HG02852 (cell line): Measurements from ENCODE around the gene ASCL5.

ENCODE experiments used
- ATAC-seq: cut with Tn5 transposase; IDR thresholded peaks from one replicate; pipeline ENCODE4 v1.9.1; 2021; ENCODE audit warnings: mild to moderate bottlenecking, moderate library complexity; ENCODE audit not compliant: unreplicated experiment

Gene ASCL5

DNA sequence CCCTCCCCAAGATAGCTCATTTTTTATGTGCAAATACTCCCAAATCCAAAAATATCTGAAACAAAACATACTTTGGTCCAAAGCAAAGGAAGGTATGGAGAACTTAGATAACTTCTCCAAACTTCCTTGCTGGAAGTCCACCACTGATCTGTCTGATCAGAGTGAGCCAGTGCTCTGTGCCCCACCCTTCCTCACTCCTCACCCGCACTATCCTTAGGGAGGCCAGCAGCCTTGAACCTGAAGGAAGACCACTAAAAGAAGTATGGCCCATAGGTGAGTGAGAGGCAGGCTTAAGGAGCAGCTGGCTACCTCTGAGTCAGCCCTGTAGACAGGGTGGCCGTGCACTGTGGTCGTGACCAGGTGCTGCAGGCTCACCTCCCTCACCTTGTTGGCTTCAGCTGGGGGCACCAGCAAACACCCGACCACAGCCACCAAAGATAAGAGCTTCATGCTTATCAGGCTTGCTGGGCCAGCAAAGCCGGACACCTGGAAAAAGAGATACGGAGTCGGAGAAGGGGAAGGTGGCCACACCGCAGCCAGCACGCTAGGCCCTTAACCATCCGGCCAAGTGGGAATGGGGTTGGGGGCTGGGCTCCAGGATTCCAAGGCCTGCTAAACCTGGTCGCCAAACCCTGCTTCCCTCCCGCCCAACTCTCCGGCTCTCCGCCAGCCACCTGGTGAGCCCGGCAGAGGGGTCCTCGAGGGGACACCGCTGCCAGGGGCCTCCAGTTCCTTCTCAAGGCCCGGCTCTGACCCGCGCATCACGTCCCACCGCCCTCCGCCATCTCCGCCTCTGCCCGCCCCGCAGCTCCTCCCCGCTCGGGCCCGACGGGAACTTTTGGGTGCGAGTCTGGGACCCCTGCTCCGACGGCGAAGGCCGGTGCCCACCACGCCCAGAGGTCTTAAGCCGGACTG, 26.7 kb upstream of the ASCL5 start:
- ATAC-seq: peak; percentile 81

DNA sequence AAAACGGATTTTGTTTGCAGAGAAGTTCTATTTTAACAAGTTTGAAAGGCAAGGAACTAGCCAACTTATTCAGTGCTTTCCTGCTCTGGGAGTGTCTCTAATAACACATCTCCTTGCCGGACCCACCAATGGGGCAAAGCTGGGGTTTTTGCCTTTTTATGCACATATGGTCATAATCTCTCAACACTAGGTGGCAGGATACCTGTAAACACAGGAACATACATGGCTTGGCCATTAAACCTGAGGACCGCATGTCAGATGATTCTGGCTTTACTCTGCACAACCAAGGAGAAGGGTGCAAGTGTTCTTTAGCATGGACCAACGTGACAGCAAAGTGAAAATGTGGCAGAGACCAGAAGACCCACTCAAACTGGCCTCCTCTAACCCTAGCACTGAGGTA, 22.4 kb upstream of the ASCL5 start:
- no peak for ATAC-seq

DNA sequence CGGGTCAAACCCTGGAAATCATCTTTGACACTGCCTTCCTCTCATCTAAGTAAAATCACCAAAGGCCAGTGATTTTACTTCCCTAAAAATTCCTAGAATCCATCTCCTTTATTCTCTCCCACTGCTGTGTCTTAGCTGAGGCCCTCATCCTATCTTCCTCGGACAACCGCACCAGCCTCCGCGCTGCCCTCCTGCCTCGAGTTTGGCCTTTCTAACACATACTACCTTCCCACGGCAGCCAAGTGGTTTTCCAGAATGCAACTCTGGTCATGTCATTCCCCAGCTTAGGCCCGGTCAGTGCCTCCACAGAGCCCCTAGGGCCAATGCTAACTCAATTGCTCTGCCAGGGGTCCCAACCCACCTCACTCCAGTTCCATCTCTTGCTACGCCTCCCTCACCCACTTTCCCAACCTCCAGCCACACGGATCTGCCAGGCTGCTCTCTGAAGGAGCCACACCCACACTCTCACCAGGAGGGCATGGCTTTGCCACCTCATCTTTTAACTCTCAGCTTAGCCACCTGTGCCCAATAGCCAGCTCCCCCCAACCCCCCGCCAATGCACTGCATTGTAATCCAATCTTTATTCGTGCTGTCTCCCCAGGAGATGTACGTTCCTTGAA, 20.5 kb upstream of the ASCL5 start:
- no peak for ATAC-seq

DNA sequence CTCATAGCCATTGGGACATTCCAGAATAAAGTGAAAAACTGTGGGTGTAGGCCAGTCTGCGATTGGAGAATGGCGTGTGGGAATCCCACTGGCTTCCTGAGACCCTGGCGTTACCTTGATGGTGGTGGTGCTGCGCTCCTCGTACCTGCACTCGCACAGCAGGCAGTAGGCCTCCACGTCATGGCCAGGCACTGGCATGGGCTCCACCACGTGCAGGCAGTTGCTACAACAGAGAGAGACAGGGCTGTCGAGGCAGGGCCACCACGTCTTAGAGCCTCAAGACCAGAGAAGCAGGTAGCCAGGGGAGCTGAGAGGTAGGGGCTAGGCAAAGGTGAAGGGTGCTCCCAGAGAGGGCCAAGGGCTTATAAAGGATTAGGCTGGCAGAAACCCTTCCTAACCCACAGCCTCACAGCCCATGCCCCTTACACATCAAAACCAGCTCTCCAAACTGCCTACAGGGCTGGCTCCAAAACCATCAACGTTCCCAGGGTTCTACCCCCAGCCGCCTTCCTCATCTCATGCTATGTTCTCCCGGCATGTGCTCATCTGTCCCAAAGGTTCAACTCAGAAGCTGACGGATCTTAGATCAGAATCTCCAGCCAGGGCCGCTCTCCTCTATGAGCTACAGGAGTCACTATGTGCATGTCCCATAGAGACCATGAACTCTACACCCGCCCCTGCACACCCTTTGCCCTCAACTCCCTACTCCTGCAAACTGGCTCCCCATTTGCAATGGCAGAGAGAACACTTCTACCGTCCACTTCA, 19.8 kb upstream of the ASCL5 start:
- no peak for ATAC-seq

DNA sequence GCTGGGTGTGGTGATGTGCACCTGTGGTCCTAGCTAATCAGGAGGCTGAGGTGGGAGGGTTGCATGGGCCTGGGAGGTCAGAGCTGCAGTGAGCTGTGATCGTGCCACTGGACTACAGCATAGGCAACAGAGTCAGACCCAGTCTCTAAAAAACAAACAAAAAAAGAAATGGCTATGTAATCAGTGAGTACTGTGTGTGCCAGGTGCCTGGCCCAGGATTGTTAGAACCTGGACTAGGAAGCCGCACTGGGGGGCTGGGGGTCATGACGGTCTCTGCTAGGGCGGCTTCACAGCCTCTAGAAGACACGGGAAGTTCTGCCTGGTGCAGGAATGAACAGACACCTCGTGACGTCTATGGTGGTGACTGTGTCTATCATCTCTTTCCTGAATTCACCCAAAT, 18.8 kb upstream of the ASCL5 start:
- ATAC-seq: no peak

DNA sequence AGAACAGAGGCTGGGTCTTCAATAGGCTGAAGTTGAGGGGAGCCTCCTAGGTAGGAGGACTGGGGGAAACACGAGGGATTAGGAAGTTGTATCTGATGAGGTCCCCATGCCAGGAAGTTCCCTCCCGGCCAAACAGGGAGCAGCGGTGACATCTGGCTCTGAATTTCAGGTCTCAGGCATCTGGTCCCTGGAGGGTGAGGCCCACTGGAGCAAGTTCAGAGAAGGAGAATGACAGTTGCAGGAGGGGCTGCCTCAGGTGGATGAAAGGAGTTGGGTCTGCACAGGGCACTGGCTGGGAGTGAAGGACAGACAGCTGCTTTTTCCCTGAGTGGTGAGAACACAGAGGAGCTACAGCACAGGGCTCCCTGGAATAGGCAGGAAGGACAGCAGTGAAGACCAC, 18.1 kb upstream of the ASCL5 start:
- no peak for ATAC-seq

DNA sequence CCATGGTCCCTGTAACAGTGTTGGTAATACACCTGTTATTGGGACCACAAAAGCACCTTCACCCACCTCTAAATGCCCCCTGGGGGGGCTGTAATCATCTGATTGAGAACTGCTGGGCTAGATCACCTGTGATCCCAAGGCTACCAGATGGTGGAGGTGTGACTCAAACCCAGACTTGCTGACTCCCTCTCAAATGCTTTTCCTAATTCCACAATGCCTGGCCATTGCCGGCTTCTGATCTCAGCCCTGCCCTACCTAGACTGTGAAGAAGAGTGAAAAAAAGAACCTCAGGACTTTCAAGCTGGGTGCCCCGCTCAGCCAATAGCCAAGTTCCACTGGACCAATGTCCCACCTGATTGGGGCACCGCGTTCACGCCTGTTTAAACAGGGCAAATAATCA, 17.7 kb upstream of the ASCL5 start:
- no peak for ATAC-seq

DNA sequence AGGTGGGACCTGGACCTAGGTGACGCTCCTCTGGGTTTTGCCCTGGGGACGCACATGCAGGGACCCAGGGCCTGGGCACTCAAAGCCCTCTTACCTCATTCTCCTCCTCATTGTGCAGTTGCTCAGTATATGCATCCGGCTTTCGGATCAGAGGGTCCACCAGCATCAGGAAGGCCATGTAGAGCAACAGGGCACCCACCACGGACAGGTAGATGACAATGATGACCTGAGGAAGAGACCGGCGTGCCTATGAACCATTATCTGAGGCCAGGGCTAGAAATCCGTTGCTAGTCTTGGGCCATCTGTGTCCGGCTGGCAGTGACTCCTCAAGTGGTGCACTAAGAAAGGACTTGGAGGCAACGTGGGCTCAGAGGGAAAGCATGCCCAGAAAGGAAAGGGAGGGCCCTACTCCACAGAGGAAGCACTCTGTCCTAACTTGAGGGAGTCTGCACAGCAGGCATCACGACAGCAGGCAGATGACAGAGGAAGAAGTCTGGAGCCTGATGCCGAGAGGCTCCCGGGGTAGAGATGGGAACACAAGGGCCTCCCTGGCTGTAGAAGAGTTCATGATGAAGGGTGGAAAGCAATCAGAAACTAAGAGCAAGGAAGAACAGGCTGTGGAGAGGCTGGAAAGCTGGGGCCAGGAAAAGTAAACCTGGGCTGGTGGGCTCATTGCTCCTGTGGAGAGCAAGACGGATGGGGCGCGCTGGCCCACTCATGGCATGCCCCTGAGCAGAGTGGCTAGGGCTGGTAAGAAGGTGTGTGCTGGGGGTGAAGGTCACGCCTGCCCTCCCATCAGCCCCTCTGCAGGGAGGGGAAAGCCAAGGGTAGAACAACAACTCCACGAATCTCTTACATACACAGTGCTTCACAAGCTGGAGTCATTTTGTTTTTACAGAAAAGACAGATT, 17.0 kb upstream of the ASCL5 start:
- ATAC-seq: no peak

DNA sequence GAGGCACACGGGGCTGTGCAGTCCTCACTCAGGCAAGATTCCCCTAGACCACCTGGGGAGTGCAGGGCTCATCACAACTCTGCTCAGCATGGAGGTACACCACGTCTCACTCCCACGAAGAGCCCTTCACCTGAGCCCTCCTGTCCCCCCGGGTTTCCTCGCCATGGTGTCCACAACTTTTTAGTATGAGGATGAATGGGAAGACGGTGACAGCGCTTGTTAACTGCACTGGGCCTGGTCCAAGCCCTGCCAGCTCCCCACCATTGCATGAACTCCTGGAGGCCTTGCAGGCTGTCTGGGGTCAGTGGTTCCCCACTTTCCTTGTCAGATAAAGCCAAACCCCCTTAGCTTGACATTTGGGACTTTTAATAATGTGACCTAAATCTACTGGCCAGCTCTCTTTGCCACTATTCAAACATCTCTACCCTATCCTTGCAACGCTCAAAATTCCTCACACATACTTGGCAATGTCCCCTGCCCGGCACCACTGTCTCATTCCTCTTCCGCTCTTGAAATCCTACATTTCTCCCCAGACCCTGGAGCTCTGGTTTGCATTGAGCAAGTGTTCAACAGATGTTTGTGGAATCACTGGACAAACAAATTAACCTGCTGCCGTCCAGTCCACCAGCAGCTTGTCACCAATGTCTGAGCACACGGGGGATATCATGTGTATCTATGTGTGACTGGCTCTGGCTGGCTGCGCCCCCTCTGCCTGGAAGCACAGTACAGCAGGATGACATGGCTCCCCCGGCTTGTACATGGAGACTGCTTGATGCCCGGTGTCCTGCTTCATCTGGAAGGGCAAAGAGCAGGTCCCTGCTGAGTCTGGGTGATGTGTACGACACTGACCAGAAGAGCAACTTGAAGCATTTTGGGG, 16.1 kb upstream of the ASCL5 start:
- ATAC-seq: no peak

DNA sequence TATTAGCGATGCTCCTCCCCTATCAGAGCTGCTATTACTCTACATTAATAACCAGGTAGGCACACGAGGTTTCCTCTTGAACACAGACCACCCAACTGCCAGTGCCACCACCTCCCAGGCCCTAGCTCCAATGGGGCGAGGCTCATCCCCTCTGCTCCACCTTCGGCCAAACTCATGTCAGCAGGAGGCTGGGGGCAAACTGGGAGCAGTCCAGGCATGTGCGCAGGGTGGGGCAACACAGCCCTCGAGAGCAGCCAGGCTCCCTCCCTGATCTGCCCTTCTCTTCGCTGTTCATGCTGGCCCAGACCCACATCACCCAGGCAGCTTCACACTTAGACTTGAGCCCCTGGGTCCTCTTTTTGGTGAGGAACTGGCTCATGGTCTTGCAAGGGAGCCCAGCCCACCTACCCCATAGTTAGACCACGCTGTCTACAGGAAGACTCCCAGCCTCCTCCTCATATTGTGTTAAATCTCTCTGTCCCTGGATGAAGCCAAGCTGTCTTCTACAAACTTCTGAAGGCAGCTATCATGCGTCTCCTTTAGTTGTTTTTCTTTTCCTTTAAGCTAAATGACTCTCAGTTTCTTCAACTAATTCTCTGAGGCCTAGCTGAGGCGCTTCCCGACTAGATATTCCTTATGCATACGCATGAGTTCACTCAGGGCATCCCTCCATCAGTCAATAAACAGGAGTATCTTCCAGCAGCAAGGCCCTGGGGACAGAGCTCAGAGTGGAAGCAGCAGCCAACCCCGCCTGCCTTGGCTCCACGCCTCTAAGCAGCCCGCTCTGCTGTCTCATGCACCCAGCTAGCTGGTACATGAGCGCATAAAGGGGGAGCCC, 15.2 kb upstream of the ASCL5 start:
- ATAC-seq: no peak

DNA sequence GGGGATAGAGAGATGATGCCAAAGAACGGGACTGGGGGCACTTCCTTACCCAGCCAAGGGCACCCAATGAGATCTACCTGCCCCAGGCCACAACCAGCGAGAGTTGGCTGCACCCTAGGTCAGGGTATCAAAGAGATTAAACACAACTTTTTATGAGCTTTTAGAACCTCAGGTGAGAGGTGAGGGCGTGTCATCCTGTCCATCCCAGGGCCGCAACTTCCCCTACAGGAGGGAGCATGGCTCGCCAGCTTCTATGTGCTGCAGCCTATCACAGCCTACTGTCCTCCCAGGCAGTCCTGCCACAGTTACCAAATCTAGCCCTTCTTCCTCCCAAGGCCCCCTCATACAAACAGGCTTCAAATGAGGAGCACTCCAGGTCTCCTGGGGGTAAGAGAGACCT, 14.4 kb upstream of the ASCL5 start:
- no peak for ATAC-seq

DNA sequence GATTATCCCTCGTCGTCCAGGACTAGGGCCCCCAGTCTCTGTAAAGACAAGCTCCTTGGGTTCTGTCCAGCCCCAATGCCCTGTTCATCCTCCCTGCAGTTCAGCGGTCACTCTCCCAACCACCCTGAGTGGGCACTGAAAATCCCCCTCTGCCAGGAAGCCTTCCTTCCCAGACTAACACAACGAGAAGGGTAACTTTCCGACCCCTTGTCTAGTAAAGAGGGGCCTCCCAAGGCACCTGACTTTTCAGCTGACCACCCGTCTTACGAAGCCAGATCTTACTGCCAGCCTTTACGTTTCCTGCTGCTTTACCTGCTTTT, 13.9 kb upstream of the ASCL5 start:
- ATAC-seq: no peak

DNA sequence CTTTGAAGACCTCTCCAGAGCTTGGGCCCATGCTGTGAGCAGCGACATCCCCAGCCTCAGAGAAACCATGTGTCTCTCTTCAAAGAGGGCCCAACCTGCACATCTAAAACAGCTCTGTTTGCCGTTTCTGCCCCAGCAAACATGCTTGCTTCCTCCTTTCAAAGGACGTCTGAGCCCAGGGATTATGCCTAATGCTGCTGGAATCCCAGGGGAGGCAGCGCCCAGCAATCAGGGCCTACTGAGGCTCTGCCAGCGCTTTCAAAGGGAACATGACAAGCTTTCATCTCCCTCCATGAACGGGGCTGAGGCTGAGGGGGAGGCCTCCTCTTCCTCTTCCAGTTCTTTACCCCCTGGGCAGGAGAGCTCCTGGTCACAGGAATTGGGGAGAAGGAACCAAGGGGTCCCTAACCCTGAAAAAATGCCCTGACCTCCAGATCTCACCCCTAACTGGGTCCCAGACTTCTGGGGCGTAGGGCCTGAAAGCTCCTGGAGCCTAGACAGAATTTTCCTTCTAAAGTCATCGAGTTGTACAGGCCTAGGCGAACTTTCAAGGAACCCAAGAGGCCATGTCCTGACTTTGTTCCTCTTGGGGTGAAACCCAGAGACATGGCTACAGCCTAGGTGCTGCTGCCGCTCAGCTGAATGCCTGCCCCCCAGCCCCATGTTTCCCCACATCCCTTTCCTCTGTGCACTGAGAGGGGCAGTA, 13.4 kb upstream of the ASCL5 start:
- ATAC-seq: no peak

DNA sequence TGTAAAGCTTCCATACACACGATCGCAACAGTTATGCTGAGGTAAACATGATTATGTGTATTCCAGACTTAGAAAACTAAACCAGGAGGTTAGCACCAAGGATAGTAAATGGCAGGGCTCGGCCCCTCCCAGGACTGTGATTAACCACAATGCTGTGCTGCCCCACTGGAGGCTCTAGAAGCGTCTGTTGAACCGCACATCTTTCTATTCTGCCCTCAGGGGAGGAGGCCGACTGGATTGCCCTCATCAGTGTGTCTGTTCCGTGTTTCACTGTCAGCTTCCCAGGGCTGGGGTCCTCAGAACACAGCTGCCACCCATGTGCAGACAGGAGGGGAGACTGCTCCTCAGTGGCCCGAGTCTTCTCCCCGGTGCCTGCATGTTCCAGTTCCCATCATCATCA, 12.8 kb upstream of the ASCL5 start:
- no peak for ATAC-seq

DNA sequence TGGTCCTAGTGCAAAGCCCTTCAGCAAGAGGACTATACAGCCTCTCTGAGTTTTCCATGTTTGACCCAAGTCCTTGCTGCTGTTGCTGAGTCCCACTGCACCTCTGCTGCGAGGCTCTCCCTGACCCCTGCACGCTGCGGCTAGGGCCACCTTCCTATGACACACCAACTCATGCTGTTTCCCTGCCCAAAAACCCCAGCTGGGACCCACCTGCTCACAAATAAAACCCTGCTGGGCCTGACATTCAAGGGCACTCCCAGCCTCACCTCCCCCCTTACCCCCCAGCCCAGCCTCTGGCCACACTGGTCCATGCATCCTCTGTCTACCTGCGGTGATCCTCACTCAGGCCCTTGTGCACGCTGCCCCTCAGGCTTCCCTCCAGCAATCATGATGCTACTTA, 12.3 kb upstream of the ASCL5 start:
- no peak for ATAC-seq

DNA sequence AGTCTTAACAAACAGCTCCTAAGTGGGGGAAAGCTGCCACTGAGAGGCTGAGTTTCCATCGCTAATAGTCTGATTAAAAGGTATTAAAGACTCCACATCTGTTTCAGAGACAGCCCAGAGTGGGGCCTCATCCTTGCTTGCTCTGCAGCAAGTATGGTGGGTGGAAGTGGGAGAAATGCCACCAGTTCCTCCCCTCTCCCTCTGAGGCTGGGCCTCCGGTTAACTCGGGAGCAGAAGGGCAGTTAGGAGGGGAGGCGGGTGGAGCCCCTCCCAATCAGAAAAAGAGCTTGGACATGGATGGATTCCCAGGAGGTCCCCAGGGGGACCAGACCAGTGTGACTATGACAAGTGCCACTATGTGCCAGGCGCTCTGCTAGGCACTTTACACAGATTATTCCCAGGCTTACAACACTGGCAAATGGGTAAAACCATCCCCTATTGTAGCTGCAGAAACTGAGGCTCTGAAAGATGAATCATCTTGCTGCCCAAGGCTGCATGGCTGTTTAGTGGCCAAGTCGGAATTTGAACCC, 11.4 kb upstream of the ASCL5 start:
- no peak for ATAC-seq

DNA sequence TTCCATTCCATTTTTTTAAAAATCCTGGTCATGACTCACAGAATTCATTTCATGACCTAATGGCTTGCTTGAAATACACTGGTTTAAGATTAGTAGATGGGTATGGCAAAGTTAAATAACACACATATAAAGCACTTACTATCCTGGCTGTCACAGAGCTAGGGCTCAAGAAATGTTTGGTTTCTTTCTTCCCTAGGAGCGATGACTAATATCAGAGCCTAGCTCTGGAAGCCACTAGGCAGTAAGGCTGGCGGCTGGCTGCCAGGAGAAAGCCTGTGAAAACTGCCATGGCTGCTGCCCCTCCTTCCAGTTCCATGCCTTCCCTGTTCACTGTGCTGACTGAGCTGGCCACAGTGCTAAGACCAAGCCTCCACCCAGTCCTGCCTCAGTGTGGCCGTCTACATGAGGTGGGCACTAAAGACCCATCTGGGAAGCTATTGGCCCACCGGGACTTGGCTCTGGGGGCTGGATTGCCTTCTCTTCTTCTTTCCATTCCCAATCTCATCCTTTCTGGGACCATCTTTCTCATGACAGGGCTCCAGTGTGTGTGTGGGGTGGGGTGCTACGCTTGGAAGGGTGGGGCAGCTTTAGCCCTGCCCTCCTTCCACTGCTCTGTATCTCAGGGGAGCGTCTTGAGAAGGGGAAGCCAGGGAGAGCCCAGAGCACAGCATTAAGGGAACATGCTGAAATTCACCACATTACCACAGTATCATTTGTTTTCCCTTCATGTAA, 10.8 kb upstream of the ASCL5 start:
- no peak for ATAC-seq

DNA sequence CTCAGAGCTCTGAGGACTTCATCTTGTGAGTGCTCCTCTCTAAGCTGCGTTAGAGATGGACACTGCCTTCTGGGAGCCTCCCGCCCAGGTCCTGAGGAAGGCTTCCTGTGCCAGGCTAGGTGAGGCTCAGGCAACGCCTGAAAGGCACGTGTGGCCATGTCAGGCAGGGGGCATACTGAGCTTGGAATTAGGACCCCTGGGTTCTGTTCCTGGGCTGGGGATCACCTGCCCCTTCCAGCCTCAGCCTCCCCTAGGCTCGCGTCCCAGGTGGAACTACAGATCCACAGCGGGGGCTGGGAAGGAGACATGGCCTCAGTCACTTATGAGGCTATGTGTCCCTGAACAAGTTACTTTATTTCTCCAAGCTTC, 10.0 kb upstream of the ASCL5 start:
- ATAC-seq: no peak
